Muscle layer of colon (tissue), 2 donors: ENCODE data around the gene ACP5.

Source experiments
- H3K27ac ChIP-seq: one replicate; pipeline ENCODE4 v1.7.0; 2013; ENCODE audit warnings: low read depth, mild to moderate bottlenecking, low read length, moderate library complexity
- H3K27me3 ChIP-seq, 2 donors: one replicate each; pipeline ENCODE4 v1.7.0; 2013; ENCODE audit warnings: low read length in 2 of 2, mild to moderate bottlenecking in 2 of 2; ENCODE audit not compliant: insufficient read depth in 2 of 2, control insufficient read depth in 1 of 2
- H3K36me3 ChIP-seq: one replicate; pipeline ENCODE4 v1.7.0; 2013; ENCODE audit warnings: mild to moderate bottlenecking, low read length; ENCODE audit not compliant: insufficient read depth
- H3K4me1 ChIP-seq: one replicate; pipeline ENCODE4 v1.7.0; 2013; ENCODE audit warnings: mild to moderate bottlenecking, low read length; ENCODE audit not compliant: insufficient read depth
- H3K4me3 ChIP-seq, 2 donors: one replicate each; pipeline ENCODE4 v1.7.0; 2013; ENCODE audit warnings: low read length in 2 of 2, low read depth in 1 of 2, mild to moderate bottlenecking in 1 of 2, moderate library complexity in 1 of 2
- H3K9ac ChIP-seq: one replicate; pipeline ENCODE4 v1.7.0; 2013; ENCODE audit warnings: low read length
- H3K9me3 ChIP-seq: one replicate; pipeline ENCODE4 v1.7.0; 2013; ENCODE audit warnings: mild to moderate bottlenecking, low read length
- donor health status: abdominal sarcoma.
- donor health status: Adenocarcinoma of cecum.

Gene ACP5

DNA sequence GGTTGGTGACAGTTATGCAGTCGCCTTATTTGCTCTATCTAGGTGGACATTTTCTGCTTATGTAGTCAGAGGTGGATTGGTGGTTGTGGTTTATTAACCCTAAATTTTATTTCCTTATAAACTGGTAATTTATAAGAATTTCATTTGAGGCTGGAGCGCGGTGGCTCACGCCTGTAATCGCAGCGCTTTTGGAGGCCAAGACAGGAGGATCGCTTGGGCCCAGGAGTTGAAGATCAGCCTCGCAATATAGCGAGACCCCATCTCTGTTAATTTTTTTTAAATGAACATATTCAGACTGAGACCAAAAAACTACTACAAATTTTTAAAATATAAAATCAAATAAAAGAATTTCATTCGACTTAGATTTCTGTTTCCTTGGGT, 20.6 kb upstream of the ACP5 start:
- Histone ChIP-seq H3K27ac (peak overlapping the region; percentile 94), H3K4me1 (peaks cover 11% of the 10 kb centered on the region), H3K9me3 (no peaks in the 10 kb centered on the region), H3K9ac (peak overlapping the region; percentile 68), H3K27me3 (no peaks in the 10 kb centered on the region), H3K4me3 (peak overlapping the region; percentile 81 to 98), H3K36me3 (peaks cover 9% of the 10 kb centered on the region)

DNA sequence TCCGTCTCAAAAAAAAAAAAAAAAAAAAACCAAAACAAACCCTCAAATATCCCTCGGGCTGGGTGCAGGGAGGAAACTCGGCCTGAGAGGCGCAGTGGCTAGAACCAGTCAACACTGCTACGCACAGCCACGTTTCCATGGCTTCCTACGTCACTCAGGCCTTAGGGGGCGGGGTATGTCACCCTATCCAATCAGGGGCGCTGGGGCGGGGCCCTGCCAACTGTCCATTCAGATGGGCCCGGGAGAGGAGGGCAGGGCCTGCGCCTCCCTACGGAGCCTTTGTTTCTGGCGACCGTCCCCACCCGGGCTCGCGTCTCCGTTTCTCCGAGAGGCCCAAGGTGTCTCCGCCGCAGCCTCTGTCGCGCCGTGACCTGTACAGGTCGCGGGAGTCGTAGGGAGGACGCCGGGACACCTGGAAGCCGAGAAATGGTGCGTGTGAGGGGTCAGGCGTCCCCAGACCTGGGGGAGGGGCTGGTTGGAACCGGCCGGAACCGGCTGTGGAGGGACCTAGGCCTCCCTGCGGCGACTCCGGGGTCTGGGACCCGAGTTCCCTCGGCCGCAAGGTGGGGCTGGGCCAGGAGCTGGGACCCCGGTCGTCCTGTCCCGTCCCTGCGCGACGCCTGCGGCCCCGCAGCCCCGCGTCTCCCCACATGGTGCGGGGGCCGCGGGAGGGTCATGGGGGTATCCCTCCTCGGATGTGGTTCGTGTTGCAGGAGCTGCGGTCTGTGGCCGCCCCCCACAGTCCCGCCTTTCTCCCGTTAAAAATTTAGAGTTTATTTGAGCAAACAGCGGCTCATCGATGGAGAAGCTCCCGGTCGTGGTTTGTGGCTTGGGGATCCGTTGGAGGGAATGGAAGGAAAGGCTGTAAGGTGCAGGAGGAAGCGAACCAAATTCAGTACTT, 20.0 kb upstream of the ACP5 start, which contains the start of gene ZNF627:
TSS of gene ZNF627 (plus strand) at position 282 of the 901 bp plus-strand sequence. CDS start at position 427, 145 bp downstream.
- Histone ChIP-seq H3K4me3 (peak within 1 kb of the TSS; percentile 81 to 98), H3K4me1 (peaks cover 11% of the 10 kb centered on the region), H3K27me3 (no peaks in the 10 kb centered on the region), H3K36me3 (peaks cover 9% of the 10 kb centered on the region), H3K27ac (peak within 1 kb of the TSS; percentile 94), H3K9me3 (no peaks in the 10 kb centered on the region), H3K9ac (peak within 1 kb of the TSS; percentile 68)

DNA sequence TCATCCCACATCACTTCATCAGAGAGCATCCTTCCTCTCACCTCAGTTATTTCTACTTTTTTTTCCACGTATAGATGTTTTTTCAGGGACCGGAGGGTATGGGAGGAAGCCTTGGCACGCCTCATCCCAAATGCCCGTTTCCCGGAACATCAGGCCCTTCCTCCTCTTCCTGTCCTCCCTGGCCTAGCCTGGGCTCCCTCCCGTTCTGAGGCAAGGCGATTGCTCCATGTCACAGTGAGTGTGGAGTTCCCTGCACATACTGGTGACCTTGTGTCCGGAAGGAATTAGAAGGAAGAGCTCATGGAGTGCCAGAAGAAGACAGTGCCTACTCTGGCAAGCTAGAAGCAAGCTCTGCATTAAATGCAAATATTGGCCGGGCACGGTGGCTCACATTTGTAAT, 18.7 kb upstream of the ACP5 start:
- no peak overlapping the region for H3K9ac ChIP-seq

DNA sequence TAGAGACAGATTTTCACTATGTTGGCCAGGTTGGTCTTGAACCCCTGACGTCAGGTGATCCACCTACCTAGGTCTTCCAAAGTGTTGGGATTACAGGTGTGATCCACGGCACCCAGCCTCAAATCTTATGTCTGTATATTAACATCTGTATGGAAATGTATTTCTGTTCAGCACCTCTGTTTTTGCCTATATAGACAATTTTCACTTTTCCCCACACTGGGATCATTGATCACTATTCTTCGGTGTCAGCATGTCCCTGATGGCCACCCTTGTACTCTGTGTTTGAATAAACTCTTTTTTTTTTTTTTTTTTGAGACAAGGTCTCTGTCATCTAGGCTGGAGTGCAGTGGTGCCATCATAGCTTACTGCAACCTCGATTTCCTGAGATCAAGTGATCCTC, 16.6 kb upstream of the ACP5 start:
- H3K9ac ChIP-seq: no peak overlapping the region
- no peak overlapping the region for H3K27ac ChIP-seq
- peaks cover 4% of the 10 kb centered on the region for H3K36me3 ChIP-seq
- peaks cover 8% of the 10 kb centered on the region for H3K4me1 ChIP-seq
- no peaks in the 10 kb centered on the region for H3K27me3 ChIP-seq
- H3K9me3 ChIP-seq: no peaks in the 10 kb centered on the region
- no peak overlapping the region for H3K4me3 ChIP-seq

More for the DNA sequence above, 18.7 kb upstream of the ACP5 start:
- H3K4me1 ChIP-seq: peaks cover 11% of the 10 kb centered on the region
- H3K9me3 ChIP-seq: no peaks in the 10 kb centered on the region
- H3K4me3 ChIP-seq: no peak overlapping the region
- no peak overlapping the region for H3K27ac ChIP-seq
- peaks cover 9% of the 10 kb centered on the region for H3K36me3 ChIP-seq
- no peaks in the 10 kb centered on the region for H3K27me3 ChIP-seq

DNA sequence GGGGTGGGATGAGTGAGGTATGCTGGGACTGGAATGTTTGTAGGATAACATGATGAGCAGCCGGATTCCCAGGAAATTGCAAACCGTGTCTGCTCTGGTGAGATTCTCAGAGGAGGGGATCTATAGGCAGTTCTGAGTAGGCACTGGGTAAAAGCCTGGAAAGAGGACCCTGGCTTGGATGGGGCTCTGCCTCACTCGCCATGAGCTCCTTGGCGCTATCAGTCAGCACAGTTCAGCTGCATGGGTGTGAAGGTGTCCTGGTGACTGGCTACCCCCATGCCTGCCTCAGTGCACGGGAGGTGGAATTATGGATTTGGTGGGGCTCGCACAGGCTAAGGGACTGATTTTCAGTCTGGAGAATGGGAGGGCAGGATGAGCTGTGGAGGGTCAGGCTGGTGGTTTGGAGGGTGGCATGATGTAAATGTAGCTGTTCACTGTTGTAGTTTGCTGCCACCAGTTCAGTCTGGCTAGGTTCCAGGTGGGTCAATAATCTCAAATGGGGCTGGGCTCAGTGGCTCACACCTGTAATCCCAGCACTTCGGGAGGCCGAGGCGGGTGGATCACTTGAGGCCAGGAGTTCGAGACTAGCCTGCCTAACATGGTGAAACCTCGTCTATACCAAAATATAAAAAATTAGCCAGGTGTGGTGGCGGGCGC, 10.7 kb upstream of the ACP5 start:
- H3K27me3 ChIP-seq: no peaks in the 10 kb centered on the region
- H3K9ac ChIP-seq: no peak overlapping the region
- no peak overlapping the region for H3K27ac ChIP-seq
- no peaks in the 10 kb centered on the region for H3K36me3 ChIP-seq
- H3K4me3 ChIP-seq: peak overlapping the region in 1 of 2 donors; percentile 33
- no peaks in the 10 kb centered on the region for H3K4me1 ChIP-seq
- no peaks in the 10 kb centered on the region for H3K9me3 ChIP-seq

DNA sequence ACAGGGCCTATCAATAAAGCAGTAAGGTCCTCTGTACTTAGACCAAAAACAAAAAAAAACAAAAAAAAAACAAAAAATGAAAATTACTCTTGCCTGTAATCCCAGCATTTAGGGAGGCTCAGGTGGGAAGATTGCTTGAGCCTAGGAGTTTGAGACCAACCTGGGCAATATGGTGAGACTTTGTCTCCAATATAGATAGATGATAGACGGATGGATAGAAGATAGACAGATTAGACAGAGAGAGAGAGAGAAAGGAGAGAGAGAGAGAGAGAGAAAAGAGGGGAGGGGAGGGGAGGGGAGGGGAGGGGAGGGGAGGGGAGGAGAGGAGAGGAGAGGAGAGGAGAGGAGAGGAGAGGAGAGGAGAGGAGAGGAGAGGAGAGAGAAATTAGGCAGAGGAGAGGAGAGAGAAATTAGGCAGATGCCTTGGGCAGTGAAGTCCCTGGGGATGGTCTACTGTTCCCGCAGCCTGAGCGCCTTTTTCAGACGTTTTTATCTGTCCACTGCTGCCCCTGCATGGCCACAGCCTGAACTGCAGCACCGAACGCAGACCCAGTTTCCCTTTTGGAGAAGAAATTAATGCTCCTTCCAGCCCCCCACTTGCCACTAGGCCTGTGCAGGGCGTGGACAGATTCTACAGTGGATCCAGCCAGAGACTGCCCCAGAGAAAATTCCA, 10.0 kb upstream of the ACP5 start:
- Histone ChIP-seq H3K9me3 (no peaks in the 10 kb centered on the region), H3K9ac (no peak overlapping the region), H3K4me3 (peak overlapping the region in 1 of 2 donors; percentile 33), H3K27ac (no peak overlapping the region), H3K4me1 (no peaks in the 10 kb centered on the region), H3K36me3 (no peaks in the 10 kb centered on the region), H3K27me3 (no peaks in the 10 kb centered on the region)

DNA sequence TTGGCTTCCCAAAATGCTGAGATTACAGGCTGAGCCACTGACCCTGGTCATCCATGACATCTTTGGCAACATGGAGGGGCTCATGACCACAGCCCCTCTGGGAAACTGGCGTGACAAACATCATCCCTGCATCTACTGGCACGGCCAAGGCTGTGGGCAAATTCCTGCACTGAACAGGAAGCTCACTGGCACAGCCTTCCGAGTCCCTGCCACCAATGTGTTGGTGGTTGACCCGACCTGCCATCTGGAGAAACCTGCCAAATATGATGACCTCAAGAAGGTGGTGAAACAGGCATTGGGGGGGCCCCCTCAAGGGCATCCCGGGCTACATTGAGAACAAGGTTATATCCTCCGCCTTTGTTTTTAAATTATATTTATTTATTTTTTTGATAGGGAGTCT, 8.9 kb upstream of the ACP5 start:
- Histone ChIP-seq H3K36me3 (no peaks in the 10 kb centered on the region), H3K4me3 (no peak overlapping the region), H3K9me3 (no peaks in the 10 kb centered on the region), H3K4me1 (no peaks in the 10 kb centered on the region), H3K9ac (no peak overlapping the region), H3K27ac (no peak overlapping the region), H3K27me3 (no peaks in the 10 kb centered on the region)

DNA sequence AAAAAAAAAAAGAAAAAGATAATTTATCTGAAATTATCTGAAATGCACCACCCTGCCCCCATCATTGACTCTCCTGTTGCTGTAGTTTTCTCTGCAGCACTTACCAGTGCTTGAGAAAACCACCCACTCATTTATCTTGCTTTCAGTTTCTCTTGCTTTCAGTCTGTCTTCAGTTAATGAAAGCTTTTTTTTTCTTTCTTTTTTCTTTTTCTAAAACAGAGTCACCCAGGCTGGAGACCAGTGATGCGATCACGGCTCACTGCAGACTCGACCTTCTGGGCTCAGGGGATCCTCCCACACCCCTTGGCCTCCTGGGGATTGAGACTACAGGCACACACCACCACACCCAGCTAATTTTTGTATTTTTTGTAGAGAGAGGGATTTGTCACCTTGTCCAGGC, 4.3 kb upstream of the ACP5 start:
- H3K36me3 ChIP-seq: no peaks in the 10 kb centered on the region
- no peak overlapping the region for H3K9ac ChIP-seq
- H3K4me3 ChIP-seq: no peak overlapping the region
- no peaks in the 10 kb centered on the region for H3K9me3 ChIP-seq
- no peaks in the 10 kb centered on the region for H3K4me1 ChIP-seq
- H3K27me3 ChIP-seq: peaks cover 0 to 14% of the 10 kb centered on the region in 2 donors
- no peak overlapping the region for H3K27ac ChIP-seq

DNA sequence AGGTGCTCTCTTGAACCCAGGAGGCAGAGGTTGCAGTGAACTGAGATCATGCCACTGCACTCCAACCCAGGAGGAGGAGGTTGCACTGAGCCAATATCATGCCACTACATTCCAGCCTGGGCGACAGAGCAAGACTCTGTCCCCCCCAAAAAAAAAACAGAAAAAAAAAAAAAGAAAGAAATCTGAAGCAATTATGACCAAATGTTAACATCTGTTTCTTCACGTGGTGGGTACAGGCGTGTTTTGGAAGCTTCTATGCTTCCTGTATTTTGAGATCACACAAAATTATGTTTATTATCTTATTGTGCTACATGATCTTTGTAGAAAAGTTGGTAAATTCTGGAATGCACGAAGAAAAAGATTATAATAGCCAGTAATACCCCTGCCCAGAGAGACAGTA, 2.7 kb upstream of the ACP5 start:
- Histone ChIP-seq H3K4me1 (no peaks in the 10 kb centered on the region), H3K9me3 (no peaks in the 10 kb centered on the region), H3K9ac (no peak overlapping the region), H3K4me3 (no peak overlapping the region), H3K36me3 (no peaks in the 10 kb centered on the region), H3K27me3 (peaks cover 0 to 14% of the 10 kb centered on the region in 2 donors), H3K27ac (no peak overlapping the region)

DNA sequence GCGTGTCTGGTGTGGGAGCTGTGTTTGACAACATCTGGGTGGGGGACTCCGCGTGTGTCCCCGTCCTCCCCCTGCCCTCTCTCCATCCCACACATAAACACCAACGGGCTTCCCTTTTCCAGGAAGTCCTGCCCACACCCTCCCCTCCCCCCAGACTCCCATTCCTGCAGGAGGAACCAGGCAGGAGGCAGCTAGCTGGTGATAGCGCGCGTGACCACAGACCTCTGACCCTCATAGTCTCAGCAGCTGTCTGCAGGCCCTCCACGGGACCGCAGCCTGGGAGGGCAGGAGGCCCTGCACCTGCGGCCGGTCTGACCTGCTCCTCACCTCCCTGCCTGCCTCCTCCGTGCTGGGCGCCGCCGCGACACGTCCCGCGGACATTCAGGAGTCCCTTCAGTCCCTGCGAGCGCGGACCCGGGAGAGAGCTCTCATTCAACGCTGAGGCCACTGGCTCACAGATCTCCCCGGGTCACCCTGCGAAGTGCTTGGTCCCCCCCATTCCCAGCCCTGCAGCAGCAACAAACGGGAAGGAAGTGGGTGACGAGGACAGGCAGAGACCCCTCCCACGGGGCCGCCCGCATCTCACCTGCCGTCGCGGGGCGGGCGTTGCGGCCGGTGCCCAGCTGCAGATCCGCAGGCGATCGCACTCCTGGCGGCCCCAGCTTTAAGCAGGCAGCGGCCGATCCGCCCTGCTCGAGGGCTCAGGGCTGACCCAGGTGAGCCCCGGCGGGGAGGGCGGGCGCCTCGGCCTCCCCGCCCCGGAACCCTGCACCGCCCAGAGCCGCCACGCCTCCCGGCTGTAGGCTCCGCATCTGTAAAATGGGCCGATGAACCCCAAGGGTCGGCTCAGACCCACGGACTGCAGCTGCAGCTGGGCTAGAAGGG, 1.1 kb upstream of the ACP5 start:
- no peak overlapping the region for H3K9ac ChIP-seq
- no peak overlapping the region for H3K27ac ChIP-seq
- peak overlapping the region; percentile 27 to 32 for H3K4me3 ChIP-seq
- H3K27me3 ChIP-seq: peaks cover 0 to 14% of the 10 kb centered on the region in 2 donors
- no peaks in the 10 kb centered on the region for H3K36me3 ChIP-seq
- no peaks in the 10 kb centered on the region for H3K9me3 ChIP-seq
- H3K4me1 ChIP-seq: no peaks in the 10 kb centered on the region
